Activated T-helper 1 cell treated with Interleukin-2 at 50 U/mL for 16 hours (primary cell): Measurements from ENCODE around the gene CA4.
"Not testable (repeated sequence)": the region's sequence is repeated elsewhere in the genome, so short reads cannot be mapped to it uniquely, and the experiment has no call there.

Experiments
- DNase-seq: peaks from one replicate; pipeline ENCODE4 v3.0.0-alpha.2; 2020; ENCODE audit warnings: low read depth

Gene CA4

GRCh38 chr17:60149691-60150582 lies at the start of gene CA4:
TSS of gene CA4 (plus strand) at chr17:60149973. CDS start at chr17:60150035, 62 bp downstream.
- DNase-seq: no peak

- not testable (repeated sequence) for DNase-seq
These were observed 49.2 kb upstream of the CA4 start for GRCh38 chr17:60100577-60100976.

- DNase-seq: not testable (repeated sequence)
These were observed 47.6 kb upstream of the CA4 start for GRCh38 chr17:60102015-60102631.

GRCh38 chr17:60102632-60103096 lies 47.1 kb upstream of the CA4 start:
- no peak for DNase-seq

GRCh38 chr17:60103957-60104356 lies 45.8 kb upstream of the CA4 start:
- DNase-seq: no peak

GRCh38 chr17:60106340-60107059 lies 43.3 kb upstream of the CA4 start:
- no peak for DNase-seq

GRCh38 chr17:60107526-60108257 lies 42.1 kb upstream of the CA4 start:
- DNase-seq: no peak

- DNase-seq: not testable (repeated sequence)
These were observed 41.5 kb upstream of the CA4 start for GRCh38 chr17:60108309-60108708.

- DNase-seq: no peak
These were observed 41.1 kb upstream of the CA4 start for GRCh38 chr17:60108712-60109111.

GRCh38 chr17:60109161-60109560 lies 40.6 kb upstream of the CA4 start:
- DNase-seq: no peak

GRCh38 chr17:60110586-60110985 lies 39.2 kb upstream of the CA4 start:
- no peak for DNase-seq

GRCh38 chr17:60111661-60112060 lies 38.1 kb upstream of the CA4 start:
- not testable (repeated sequence) for DNase-seq

- DNase-seq: not testable (repeated sequence)
These were observed 34.4 kb upstream of the CA4 start for GRCh38 chr17:60115364-60115763.

- not testable (repeated sequence) for DNase-seq
These were observed 33.6 kb upstream of the CA4 start for GRCh38 chr17:60116196-60116595.

GRCh38 chr17:60119162-60119561 lies 30.6 kb upstream of the CA4 start:
- DNase-seq: not testable (repeated sequence)

GRCh38 chr17:60119807-60120748 lies 29.7 kb upstream of the CA4 start:
- not testable (repeated sequence) for DNase-seq

- DNase-seq: no peak
These were observed 22.4 kb upstream of the CA4 start for GRCh38 chr17:60127068-60128064.

GRCh38 chr17:60128171-60128859 lies 21.5 kb upstream of the CA4 start:
- no peak for DNase-seq

- no peak for DNase-seq
These were observed 20.6 kb upstream of the CA4 start for GRCh38 chr17:60129164-60129563.
